GM19463 (cell line): Measurements from ENCODE around the gene BATF3.
"Not testable (repeated sequence)": the region's sequence is repeated elsewhere in the genome, so short reads cannot be mapped to it uniquely, and the experiment has no call there.

Experiments used
- ATAC-seq: cut with Tn5 transposase; IDR thresholded peaks from one replicate; pipeline ENCODE4 v1.9.1; 2021; ENCODE audit warnings: mild to moderate bottlenecking, moderate library complexity; ENCODE audit not compliant: unreplicated experiment

BATF3 gene

DNA sequence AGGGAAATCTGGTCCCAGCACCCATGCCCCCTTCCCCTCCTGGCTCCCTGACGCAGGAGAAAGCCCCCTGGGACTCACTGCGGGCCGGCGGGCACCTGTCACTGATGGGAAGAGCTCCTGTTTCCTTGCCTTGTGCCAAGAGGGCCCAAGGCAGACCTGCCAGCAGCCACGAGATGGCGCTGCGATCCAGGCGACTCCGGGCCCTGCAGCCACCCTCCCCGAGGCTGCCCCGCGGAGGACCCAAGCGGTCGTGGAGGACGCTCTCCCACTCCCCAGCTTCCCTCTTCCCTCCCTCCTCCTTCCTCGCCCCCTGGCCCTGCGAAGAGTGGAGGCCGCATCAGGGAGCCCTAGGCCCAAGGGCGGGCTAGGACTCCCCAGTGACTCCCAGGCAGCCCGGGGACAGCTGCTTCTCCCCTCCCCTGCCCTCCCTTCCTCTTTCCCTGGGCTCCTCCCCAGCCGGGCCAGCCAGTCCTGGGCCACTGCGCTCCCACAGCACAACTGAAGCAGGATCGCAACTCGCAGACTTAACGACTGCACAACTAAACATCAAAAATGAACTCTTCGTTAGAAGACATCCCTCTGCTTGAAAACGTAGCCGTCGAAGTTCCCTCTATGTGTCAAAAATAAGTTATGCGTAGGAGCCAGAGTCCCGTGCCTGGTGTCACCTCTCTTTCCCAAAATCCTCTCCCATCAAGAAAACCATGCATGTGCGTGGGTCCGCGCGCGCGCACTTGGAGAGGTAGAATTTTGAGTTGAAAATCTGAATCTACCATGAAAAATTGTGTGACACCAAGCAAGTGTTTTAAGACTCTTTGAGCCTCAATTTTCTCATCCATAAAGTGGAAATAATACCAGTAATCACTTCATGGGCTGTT lies 34.2 kb downstream of the BATF3 start:
- ATAC-seq: peak; percentile 88

DNA sequence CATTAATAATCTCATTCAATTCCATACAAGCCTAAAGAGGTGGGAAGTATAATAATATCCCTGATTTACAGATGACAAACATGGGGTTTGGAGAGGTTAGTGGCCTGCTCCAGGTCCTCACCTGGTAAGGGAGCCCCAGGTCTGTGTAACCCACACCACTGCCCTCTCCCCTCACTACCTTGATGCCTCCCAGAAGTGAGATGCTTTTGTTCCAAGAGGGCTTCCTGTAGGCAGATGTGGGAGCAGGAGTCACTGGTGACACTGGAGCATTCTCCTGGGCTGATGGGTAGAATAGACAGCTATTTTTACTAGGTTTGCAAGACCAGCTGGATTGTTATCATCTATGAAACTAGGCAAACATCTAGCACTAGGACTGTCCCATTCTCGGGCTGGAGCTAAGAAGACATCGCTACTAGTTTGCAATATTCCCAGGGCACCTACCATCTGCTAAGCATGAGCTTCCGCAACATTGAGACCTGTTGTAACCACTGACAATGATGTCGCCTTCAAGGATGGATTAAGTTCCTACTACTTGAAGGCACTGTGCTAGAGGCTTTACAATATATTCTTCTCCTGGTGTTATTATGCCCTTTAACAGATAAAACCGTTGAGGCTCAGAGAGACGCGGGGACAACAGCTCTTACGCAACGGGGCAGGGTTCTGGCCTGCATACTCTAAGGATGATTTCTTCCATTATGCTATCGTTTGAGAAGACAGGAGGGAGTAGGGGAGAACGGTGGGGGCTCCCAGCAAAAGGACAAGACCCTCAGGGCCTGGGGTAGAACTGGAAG lies 35.0 kb downstream of the BATF3 start:
- no peak for ATAC-seq

DNA sequence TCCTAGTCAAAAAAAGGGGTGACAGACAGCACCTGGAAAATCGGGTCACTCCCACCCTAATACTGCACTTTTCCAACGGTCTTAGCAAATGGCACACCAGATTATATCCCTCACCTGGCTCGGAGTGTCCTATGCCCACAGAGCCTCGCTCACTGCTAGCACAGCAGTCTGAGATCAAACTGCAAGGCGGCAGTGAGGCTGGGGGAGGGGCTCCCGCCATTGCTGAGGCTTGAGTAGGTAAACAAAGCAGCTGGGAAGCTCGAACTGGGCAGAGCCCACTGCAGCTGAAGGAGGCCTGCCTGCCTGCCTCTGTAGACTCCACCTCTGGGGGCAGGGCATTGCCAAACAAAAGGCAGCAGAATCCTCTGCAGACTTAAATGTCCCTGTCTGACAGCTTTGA lies 41.4 kb downstream of the BATF3 start:
- ATAC-seq: not testable (repeated sequence)

DNA sequence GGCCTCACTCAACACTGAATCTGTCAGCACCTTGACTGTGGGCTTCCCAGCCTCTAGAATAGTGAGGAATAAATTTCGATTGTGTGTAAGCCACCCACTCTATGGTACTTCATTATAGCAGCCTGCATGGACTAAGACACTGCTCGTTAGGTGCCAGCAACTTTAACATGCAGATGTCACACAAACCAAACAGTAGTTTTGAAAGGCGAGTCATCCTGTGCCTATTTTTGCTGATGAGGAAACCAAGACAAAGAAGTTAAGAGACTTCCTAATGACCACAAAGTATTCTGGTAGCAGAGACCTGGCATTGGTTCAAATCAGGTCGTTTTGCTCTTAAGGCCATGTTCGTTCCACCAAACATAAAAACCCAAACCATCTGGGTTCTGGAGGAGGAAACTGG lies 42.9 kb downstream of the BATF3 start:
- no peak for ATAC-seq

DNA sequence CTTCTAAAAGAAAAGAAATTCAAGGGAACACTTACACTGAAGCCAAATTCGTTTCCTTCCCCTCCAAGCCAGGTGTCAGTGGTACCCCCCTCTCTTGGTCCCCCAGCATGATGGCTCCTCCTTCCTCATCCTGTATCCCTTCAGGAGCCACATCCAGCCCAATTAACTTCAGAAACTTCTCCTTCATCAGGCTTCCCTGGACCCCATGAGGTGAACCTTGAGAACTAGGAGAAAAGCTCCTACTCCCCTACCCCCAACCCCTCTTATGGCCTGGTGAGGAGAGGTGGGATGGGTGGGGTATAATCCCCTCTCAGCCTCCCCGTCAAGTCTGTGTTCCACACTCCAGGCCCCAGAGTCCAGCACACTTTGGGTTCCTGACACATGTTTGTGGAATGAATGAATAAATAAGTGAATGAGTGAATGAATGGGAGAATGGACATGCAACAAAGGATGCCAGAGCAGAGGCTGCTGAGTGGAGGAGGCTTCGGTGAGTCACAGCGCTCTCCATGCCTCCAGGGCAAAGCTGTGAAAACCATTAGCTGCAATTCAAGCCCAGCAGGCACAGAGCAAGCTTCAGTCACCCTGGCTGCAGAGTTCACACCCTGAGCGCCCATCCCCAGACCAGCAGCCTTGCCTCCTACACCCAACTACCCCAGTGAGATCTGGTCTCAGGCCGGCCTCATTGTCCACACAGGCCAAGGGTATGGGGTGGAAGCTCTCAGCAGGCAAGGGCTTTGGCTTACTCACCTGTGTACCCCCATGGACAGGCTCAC lies 43.8 kb downstream of the BATF3 start:
- ATAC-seq: no peak

DNA sequence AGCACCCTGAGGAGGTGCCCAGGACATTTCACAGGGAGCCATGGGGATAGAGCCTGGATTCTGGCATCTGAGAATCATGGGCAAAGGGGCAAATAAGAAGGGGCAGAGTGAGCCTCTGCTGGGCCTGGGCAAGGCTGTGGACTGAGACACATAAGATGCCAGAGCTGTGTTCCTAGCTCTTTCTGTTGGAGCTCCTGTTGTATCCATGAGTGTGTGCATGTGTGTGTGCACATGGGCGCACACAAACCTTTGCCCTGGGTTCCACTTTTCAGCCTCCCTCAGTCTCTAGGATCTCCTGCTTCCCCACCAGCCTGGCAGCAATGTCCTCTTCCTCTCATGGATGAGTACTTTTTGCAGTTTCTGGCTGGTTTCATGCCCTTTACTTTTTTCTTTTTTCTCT lies 47.0 kb downstream of the BATF3 start:
- no peak for ATAC-seq

DNA sequence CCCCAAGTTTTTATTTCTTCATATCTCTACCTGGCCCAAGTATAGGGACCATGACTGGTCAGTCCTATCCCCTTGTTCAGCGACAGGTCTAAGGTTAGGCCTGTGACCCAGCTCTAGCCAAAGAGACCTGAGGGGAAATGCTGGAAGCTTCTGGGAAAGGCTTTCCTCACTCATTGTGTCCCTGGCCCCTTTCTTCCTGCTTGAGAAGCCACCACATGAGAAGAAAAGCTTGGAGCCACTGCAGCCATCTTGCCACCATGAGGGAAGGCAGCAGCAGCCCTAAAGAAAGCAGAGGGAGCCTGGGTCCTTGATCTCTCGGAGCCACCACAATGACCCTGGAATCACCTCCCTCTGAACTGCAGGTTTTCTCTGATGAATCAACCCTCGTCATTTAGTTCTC lies 47.7 kb downstream of the BATF3 start:
- no peak for ATAC-seq

DNA sequence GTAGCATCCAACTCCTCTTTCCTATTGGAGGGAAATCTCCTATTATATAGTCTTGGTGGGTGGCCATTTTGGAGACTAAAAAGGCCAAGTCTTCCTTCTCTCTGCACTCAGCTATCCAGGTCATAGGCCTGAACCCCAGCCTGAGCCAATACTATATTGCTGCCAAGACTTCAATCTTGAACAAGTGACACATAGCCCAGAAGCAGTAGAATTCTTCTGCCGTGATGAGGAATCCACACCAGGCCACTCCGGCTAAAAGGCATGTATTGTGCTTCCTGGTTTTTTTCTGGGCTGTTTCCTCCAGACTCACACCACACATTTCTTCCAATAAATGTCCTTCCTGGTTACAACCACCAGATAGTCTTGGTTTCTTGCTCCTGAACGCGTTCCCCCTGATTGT lies 48.1 kb downstream of the BATF3 start:
- no peak for ATAC-seq

DNA sequence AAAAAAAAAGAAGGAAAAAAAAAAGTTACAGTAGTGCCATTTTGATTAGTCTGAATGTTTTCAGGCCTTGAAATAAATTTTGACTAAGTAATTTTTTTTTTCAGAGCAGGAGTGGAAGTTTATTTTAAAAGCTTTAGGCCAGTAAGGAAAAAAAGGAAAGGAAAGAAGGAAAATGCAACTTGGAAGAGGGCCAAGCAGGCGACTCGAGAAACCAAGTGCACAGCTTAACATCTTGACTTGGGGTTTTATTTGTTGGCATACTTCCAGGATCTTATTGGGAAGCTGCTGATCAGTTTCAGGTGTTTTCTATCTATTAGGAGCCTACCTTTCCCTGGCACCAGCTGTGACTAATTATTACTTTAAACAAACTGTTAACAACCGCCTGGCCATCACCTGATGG lies 49.4 kb downstream of the BATF3 start:
- ATAC-seq: no peak

DNA sequence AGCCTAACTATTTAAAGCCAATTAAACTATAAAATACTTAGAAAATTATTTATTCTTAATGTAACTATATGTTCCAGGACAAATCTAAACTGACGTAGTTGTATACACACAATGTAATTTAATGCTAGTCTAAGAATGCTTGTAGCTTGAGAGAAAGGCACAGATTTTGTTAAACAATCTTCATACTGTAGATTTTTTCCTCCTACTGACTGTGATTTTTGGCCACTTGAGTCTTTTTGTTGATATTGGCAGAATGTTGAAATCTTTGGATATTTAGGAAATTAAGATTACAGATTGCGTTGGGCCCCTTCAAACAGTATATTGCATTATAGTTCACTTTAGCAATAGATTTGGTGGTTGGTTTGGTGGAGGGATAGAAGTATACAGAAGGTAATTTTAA lies 50.6 kb downstream of the BATF3 start:
- ATAC-seq: no peak

DNA sequence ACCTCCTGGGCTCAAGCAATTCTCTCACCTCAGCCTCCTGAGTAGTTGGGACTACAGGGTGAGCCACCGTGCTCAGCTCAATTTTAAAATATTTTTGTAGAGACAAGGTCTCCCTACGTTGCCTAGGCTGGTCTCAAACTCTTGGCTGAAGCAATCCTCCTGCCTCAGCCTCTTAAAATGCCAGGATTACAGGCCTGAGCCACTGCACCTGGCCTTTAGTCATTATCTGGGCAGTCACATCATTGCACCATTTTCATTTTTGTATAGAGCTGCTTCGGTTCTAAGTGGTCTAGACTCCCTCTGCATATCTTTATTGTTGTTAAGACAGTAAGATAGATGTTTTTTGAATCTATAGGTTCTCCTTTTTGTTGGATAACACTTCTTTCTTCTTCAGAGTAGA lies 51.2 kb downstream of the BATF3 start:
- no peak for ATAC-seq

DNA sequence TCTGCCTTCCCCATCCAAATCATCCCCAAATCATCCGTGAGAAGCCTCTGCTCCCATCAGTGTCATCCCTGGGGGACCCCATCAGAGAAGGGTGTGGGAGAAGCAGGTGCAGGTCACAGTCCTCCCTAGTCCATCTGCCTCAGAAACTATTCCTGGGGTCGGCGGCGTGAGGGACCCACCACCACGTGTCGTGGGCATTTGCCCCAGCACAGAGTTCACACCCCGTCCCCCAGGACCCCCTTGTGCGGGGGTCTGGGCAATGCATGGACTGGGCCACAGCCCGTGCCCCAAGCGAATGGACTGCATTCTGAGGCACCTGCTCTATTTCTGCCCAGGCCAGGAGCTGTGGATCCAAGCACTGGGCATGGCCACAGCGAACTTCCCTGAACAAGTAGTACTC lies 52.6 kb downstream of the BATF3 start:
- ATAC-seq: no peak

DNA sequence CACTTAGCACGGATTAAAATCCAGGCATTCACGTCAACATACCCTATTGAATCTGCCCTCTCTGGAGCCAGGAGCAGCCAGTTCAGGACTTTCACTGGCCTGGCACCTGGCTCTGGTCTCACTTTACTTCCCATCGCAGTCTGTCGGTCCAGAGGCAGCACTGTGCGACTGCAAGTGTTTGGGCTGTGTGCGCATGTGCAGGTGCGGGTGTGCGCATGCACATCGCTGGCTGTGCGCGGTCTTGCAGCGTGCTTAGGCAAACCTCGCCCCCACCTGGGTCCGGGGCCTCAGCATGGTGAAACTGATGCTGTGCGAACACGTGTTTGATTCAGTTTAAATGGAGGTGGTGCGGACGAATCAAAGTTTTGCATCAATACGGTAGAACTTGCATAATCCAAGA lies 53.1 kb downstream of the BATF3 start:
- ATAC-seq: no peak

DNA sequence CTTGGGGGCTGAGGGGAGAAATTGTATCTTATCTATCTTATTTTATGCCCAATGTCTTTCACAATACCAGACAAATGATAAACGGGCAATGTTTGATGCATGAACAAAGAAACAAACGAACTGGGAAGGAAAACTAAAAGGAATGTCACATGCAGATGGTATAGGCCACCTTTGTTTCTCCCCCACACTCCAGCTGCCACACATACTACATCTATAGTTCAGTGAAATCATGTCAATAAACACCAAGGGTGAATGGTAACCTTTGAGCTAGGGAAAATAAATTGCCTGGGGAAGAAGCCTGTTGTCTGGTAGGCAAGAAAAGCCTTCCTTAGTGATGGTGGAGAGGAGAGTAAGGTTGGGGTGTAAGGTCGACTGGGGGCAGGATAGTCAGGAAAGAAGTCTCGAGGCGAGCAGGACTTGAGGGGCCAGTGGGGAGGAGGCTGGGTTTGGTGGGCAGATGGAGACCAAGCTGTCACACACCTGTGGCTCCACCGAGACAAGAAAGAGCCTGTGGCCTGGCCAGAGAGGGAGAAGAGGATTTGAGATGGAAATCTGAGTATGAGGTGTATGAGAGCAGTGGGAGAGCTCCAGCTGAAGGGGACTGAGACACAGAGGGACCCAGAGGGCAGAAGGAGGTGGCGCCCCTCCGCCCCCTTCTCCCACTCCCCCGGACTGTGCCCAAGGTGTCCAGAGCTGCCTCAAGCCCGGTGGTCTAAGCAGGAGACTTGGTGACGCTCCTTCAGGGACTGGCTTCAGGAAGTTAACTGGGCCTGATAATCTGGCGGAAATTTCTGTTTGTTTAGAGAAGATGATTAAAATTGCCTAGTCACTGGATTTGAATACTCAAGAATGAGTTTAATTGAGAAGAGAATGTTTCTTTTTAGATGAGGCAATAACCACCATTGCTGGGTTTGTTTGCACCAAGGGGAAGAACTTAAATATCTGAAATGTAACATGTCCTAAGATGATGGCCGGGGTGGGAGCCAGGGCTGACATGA lies 53.8 kb downstream of the BATF3 start:
- no peak for ATAC-seq

DNA sequence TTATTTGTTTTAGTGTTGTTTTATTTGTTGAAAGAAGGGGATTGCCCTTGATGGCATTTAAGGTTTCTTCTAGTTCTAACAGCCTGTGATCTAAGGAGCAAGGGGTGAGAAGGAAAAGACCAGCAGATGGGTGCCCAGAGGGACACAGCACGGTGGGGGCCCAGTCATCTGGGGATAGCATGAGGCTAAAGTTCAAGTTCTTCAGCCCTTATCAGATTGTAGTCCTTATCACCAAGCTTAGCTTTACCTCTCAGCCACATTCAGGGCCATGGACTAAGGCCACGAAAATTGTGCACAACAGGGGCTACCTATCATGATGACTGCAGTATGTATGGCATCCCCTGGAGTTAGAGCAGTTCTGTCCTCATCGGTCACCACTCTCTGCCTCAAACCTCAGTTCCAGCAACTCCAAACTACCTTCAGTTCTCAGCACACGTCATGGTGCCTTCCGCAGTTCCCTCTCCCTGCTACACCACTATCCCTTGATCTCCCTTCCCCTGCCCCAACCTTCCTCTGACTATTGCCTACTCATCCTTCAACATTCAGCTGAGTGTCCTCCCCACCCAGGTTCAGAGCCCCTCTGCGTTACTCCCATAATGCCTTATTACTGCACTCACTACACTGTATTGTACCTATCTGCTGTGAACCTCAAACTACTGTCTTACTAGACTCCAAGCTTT lies 54.6 kb downstream of the BATF3 start:
- ATAC-seq: no peak

DNA sequence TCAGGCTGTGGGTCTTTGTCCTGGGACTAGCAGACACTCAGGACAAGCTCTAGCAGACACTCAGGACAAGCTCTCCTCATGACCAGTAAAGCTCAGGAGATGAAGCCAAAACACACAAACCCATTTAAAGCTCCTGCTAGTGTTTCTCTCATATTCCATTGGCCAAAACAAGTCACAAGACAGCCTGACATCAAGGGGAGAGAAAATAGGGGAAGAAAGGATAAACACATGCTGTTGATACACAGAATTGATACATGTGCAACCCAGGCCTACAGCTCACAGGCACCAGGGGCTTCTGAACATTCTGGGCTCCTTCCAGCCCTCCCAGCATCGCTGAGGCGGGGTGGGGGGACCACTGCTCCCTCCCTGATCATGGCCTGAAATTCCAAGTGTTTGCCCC lies 55.8 kb downstream of the BATF3 start:
- no peak for ATAC-seq

DNA sequence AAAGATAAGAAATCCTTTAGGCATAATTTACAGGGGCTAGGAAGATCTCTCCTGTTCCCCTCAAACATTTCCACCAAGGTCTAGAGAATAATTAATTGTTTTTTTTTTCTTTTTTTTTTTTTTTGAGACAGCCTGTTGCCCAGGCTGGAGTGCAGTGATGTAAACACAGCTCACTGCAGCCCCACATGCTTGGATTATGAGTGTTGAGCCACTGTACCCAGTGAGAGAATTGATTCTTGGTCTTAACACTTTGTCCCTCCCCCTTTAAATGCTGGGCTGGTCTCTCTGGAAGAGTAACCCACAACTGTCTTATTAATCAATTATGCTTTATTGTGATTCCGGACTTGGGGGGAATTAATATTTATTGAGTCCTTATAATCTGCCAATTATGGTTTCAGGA lies 57.7 kb downstream of the BATF3 start:
- no peak for ATAC-seq

DNA sequence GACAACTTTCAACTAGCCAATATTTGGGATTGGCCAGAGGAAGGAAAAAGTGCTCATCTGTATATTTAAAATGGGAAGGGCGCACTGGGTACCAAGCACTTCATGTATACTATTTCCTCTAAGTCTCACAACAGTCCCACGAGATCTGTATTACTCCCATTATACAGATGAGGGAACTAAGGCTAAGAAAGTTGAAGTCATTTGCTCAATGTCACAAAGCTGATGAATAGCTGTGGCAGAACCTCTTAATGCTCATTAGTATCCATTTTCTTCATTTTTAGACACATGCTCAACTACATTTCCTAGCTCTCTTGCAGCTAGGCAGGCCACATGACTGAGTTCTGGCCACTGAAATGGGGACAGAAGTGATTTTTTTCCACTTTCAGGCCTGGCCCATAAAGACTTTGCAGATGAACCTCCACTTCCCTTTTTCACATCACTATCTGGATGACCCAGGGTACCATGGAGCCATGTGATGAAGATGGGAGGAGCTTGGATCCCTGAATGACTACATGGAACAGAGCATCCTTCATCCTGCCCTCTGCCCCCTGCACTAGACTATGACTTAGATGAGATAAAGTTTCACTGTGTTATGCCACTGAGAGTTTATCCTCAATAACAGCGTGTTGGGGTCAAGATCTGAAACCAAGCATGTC lies 59.3 kb downstream of the BATF3 start:
- ATAC-seq: no peak

DNA sequence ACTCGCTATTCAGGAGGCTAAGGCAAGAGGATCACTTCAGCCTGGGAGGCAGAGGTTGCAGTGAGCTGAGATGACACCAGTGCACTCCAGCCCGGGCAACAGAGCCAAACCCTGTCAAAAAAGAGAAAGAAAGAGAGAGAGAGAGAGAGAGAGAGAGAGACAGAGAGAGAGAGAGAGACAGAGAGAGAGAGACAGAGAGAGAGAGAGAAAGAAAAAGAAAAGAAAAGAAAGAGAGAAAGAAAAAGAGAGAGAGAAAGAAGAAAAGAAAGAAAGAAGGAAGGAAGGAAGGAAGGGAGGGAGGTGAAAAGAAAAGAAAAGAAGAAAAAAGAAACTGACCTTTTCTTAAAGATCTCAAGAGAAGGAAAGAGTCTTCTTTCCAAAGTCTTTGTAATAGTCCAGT lies 60.1 kb downstream of the BATF3 start:
- ATAC-seq: not testable (repeated sequence)
